Skeletal muscle tissue (tissue), 4 donors: ENCODE measurements around the gene GPC6. TPM values are rescaled to one million over a fixed set of nuclear protein-coding genes. Genes with fewer than 3 reads are reported as not detected.
"Not testable (repeated sequence)": the region's sequence is repeated elsewhere in the genome, so short reads cannot be mapped to it uniquely, and the experiment has no call there.

Experiments used
- H3K27ac ChIP-seq: one replicate; pipeline ENCODE4 v1.7.0; 2013; ENCODE audit warnings: mild to moderate bottlenecking, low read depth, low read length, inconsistent platforms
- H3K27me3 ChIP-seq, 3 donors: one replicate each; pipeline ENCODE4 v1.7.0; 2013; ENCODE audit warnings: low read length in 3 of 3; ENCODE audit not compliant: control insufficient read depth in 3 of 3, insufficient read depth in 3 of 3
- H3K36me3 ChIP-seq, 3 donors: one replicate each; pipeline ENCODE4 v1.7.0; 2013; ENCODE audit warnings: low read length in 3 of 3; ENCODE audit not compliant: control insufficient read depth in 3 of 3, insufficient read depth in 3 of 3
- H3K4me1 ChIP-seq, 3 donors: one replicate each; pipeline ENCODE4 v1.7.0; 2013; ENCODE audit warnings: low read length in 3 of 3, mild to moderate bottlenecking in 3 of 3; ENCODE audit not compliant: control insufficient read depth in 3 of 3, insufficient read depth in 3 of 3
- H3K4me3 ChIP-seq, 3 donors: one replicate each; pipeline ENCODE4 v1.7.0; 2013; ENCODE audit warnings: low read length in 3 of 3
- H3K9ac ChIP-seq, 3 donors: one replicate each; pipeline ENCODE4 v1.7.0; 2013; ENCODE audit warnings: low read length in 3 of 3, mild to moderate bottlenecking in 3 of 3, moderate library complexity in 2 of 3, low read depth in 1 of 3
- H3K9me3 ChIP-seq, 3 donors: one replicate each; pipeline ENCODE4 v1.7.0; 2013; ENCODE audit warnings: low read length in 3 of 3; ENCODE audit not compliant: control insufficient read depth in 3 of 3
- total RNA-seq: library from RNA; depleted of rRNA; stranded (reverse); fragments of >200 nt; gene quantifications from one replicate; pipeline ENCODE4 v1.2.3, GENCODE V29; 2014
- donor health status: Osteomylitis.

Gene GPC6
- total RNA-seq, 1 donor from 2014 or later: 7.8 TPM

DNA sequence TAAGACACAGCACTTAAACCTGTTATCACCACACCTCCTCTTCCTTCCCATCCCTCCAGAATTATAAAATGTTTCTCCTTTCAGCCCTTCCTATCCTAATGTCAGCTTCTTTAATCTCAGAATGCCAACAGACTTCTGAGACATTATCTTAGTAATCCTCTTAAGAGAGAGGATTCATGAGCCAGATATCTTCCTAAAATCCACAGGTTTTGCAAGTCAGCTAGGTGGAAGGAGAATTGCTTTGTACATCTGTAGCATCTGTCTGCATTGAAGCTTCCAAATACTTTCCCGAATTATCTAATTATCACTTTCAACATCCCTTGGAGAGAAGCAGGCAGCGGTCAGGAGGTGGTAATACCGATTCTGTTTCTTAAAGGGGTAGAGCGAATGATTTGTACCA lies 1073.8 kb downstream of the GPC6 start:
- no peak overlapping the region for H3K27ac ChIP-seq
- H3K36me3 ChIP-seq: no peaks in the 10 kb centered on the region
- H3K9ac ChIP-seq: no peak overlapping the region
- H3K4me3 ChIP-seq: no peak overlapping the region
- H3K27me3 ChIP-seq: no peaks in the 10 kb centered on the region
- H3K9me3 ChIP-seq: no peaks in the 10 kb centered on the region
- peaks cover 0 to 5% (median 0%) of the 10 kb centered on the region in 3 donors for H3K4me1 ChIP-seq

DNA sequence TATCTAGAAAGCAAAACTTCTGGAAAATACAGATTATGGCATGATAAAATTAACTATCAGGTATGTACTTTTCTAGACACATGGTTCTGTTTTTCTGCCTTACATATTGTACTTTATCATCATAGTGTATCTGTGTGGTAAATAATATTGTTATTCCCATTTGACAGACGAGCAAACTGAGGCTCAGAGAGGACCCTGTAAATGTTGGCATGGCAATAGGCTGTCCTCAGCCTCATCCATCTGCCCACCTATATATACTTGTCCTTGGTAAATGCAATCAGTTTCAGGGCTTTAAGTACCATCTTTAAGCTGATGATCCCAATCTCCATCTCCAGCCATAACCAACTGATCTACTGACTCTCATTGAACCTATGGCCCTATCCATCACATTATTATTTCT lies 1074.9 kb downstream of the GPC6 start:
- no peak overlapping the region for H3K27ac ChIP-seq
- no peaks in the 10 kb centered on the region for H3K36me3 ChIP-seq
- H3K4me3 ChIP-seq: no peak overlapping the region
- peaks cover 0 to 6% (median 0%) of the 10 kb centered on the region in 3 donors for H3K4me1 ChIP-seq
- no peaks in the 10 kb centered on the region for H3K27me3 ChIP-seq
- H3K9me3 ChIP-seq: no peaks in the 10 kb centered on the region
- no peak overlapping the region for H3K9ac ChIP-seq

DNA sequence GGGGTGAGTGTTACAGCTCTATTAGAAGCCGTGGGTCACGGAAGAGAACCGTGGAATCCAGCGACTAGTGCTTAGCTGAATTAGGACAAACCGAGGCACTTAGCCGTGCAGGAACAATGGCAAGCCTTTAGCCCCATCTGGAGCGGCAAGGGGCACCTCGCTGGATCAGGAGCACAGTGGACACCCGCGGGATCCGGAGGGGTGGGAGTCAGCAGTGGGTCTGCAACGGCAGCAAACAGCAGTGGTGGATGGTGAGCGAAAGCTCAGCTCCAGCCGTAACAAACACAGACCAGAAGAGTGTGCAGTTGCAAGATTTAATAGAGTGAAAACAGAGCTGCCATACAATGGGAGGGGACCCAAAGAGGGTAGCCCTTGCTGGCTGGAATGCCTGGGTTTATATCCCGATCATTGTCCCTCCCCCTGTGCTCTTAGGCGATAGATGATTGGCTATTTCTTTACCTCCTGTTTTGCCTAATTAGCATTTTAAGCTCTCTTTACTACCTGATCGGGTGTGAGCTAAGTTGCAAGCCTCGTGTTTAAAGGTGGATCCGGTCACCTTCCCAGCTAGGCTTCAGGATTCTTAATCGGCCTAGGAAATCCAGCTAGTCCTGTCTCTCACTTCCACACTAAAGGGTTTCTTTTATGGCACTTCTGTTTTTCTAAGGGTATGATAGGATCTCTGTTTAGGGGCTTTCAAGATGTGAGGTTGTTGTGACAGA lies 1076.4 kb downstream of the GPC6 start:
- not testable (repeated sequence) for H3K9me3 ChIP-seq, H3K36me3 ChIP-seq, H3K4me1 ChIP-seq, H3K27ac ChIP-seq, H3K4me3 ChIP-seq, H3K27me3 ChIP-seq, H3K9ac ChIP-seq

- no peaks in the 10 kb centered on the region for H3K27me3 ChIP-seq
- no peak overlapping the region for H3K4me3 ChIP-seq
- no peaks in the 10 kb centered on the region for H3K9me3 ChIP-seq
- H3K9ac ChIP-seq: no peak overlapping the region
- H3K27ac ChIP-seq: no peak overlapping the region
- peaks cover 0 to 6% (median 0%) of the 10 kb centered on the region in 3 donors for H3K4me1 ChIP-seq
- H3K36me3 ChIP-seq: no peaks in the 10 kb centered on the region
Observed at GRCh38 chr13:94303644-94304174, 1077.1 kb downstream of the GPC6 start.

GRCh38 chr13:94305033-94305432 lies 1078.4 kb downstream of the GPC6 start:
- Histone ChIP-seq H3K9me3 (no peaks in the 10 kb centered on the region), H3K4me1 (peaks cover 0 to 6% (median 0%) of the 10 kb centered on the region in 3 donors), H3K4me3 (no peak overlapping the region), H3K36me3 (no peaks in the 10 kb centered on the region), H3K9ac (no peak overlapping the region), H3K27me3 (no peaks in the 10 kb centered on the region), H3K27ac (no peak overlapping the region)

DNA sequence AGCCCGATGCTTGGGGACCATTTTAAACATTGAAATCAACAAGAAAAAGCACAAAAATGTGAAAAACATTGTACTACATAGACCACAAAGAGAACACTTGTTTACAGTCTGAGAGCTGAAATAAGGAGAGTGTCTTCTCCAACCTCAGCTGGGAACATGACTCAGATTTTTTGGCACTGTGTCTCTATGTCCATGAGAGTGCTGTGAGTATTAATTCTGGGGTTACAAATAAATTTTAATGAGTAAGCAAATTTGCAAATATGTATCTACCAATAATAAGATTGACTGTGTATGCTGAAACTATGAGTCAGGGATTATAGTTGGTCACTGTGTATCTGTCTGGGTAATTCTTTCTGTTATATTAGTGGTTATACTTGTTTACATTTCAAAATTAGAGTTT lies 1078.9 kb downstream of the GPC6 start:
- Histone ChIP-seq H3K9ac (no peak overlapping the region), H3K27ac (no peak overlapping the region), H3K4me1 (peaks cover 0 to 6% (median 0%) of the 10 kb centered on the region in 3 donors)

DNA sequence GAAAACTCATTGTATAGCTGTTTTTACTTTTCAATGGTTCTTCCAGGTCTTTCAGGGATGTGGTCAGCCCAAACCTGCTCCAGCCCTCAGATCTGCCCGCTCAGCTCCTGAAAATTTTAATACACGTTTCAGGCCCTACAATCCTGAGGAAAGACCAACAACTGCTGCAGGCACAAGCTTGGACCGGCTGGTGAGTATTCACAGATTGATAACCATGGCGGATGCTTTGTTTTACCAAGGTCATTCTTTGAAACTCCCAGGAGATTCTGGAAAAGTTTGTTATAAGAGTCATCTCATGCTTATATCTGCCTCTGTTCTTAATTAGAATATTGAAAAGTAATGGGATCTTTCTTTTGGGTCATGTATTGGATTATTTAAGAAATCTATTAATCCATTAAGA lies 1079.3 kb downstream of the GPC6 start:
- Histone ChIP-seq H3K36me3 (no peaks in the 10 kb centered on the region), H3K4me1 (peaks cover 0 to 6% (median 0%) of the 10 kb centered on the region in 3 donors), H3K27me3 (no peaks in the 10 kb centered on the region), H3K9ac (no peak overlapping the region), H3K27ac (no peak overlapping the region), H3K4me3 (no peak overlapping the region), H3K9me3 (no peaks in the 10 kb centered on the region)

More for the DNA sequence above, 1078.9 kb downstream of the GPC6 start:
- no peaks in the 10 kb centered on the region for H3K27me3 ChIP-seq
- H3K9me3 ChIP-seq: no peaks in the 10 kb centered on the region
- H3K36me3 ChIP-seq: no peaks in the 10 kb centered on the region
- H3K4me3 ChIP-seq: no peak overlapping the region

- Histone ChIP-seq H3K9ac (no peak overlapping the region), H3K27me3 (no peaks in the 10 kb centered on the region), H3K36me3 (no peaks in the 10 kb centered on the region), H3K27ac (no peak overlapping the region), H3K4me3 (no peak overlapping the region), H3K9me3 (no peaks in the 10 kb centered on the region), H3K4me1 (peaks cover 0 to 6% (median 0%) of the 10 kb centered on the region in 3 donors)
Observed at GRCh38 chr13:94308832-94309231, 1082.2 kb downstream of the GPC6 start.

DNA sequence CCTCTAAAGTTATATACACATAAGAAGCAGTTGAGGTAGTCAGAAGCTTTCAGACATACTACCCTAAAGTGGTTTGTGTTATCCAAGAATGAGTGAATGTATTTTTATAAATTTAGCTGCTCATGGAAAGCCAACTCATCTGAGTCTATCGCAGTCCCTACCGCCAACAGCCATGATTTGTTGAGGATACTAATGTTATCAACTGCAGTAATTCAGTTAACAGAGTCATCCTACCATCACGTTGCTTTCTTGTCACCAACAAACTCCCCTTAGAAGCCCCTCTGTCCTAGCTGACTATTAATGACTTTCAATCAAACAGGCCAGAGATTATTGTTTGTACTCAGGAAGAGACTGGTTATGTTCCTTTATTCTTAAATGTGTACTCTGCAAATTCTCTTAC lies 1083.0 kb downstream of the GPC6 start:
- Histone ChIP-seq H3K9me3 (no peaks in the 10 kb centered on the region), H3K36me3 (no peaks in the 10 kb centered on the region), H3K9ac (no peak overlapping the region), H3K27me3 (no peaks in the 10 kb centered on the region), H3K27ac (no peak overlapping the region), H3K4me1 (peaks cover 0 to 6% (median 0%) of the 10 kb centered on the region in 3 donors), H3K4me3 (no peak overlapping the region)

GRCh38 chr13:94309997-94310855 lies 1083.6 kb downstream of the GPC6 start:
- Histone ChIP-seq H3K36me3 (no peaks in the 10 kb centered on the region), H3K9me3 (no peaks in the 10 kb centered on the region), H3K27me3 (no peaks in the 10 kb centered on the region), H3K4me1 (peaks cover 0 to 2% (median 0%) of the 10 kb centered on the region in 3 donors), H3K27ac (no peak overlapping the region), H3K9ac (no peak overlapping the region), H3K4me3 (no peak overlapping the region)
